ENCODE data around the gene CERS5.

Gene CERS5

DNA sequence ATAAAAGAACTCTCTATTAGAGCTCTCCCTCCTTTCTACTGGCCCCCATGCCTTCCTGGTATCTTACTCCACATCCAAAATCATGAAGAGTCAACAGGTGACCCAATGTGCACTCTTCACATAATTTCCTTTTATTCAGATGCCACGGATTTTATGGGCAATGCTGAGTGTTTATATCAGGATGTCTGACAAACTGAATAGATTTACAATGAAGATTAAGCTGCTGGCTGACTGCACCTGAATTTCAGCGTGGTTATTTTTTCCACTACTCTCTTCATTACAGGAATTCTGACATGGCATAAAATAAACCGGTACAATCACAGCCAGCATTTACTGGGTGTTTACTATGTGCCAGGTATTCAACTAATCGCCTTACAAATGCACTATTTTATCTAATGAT, 29.4 kb upstream of the CERS5 start:
- no peak overlapping the region for H3K4me3 ChIP-seq (ENCODE audit: low read depth, low read length)
- no peak for DNase-seq (ENCODE audit: low read depth)
- TF ChIP-seq CTCF (IDR thresholded peaks at IDR 0.05; ENCODE audit: low read depth, low read length, missing control alignments): no peak

GRCh38 chr12:50195832-50196231, 28.7 kb upstream of the CERS5 start:
- no peak for DNase-seq (ENCODE audit: low read depth)

GRCh38 chr12:50192908-50193307, 25.7 kb upstream of the CERS5 start:
- no peak for TF ChIP-seq CTCF (IDR thresholded peaks at IDR 0.05; ENCODE audit: low read depth, low read length, missing control alignments)
- DNase-seq (ENCODE audit: low read depth): no peak

More at GRCh38 chr12:50195832-50196231, 28.7 kb upstream of the CERS5 start:
- TF ChIP-seq CTCF (IDR thresholded peaks at IDR 0.05; ENCODE audit: low read depth, low read length, missing control alignments): no peak
- H3K4me3 ChIP-seq (ENCODE audit: low read depth, low read length): no peak overlapping the region

DNA sequence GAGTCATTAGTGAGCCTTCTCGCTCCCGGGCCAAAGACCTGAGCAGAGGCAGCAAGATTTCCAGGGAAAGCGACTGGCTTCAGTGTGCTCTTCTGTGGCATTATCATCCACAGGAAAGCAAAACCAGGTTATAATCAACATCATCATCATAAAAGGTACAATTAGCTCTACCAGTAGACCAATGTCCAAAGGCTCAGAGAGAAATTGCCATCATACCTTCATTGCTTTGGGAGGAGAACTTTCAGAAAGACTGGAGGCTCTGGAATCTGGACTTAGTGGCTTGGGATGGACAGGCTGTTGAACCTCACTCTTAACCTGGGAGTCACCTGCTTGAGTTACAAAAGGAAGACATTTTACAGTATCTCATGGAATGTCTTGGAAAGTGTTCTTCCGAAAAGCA, 25.1 kb upstream of the CERS5 start:
- no peak for DNase-seq (ENCODE audit: low read depth)
- TF ChIP-seq CTCF (IDR thresholded peaks at IDR 0.05; ENCODE audit: low read depth, low read length, missing control alignments): no peak
- no peak overlapping the region for H3K4me3 ChIP-seq (ENCODE audit: low read depth, low read length)

More at GRCh38 chr12:50192908-50193307, 25.7 kb upstream of the CERS5 start:
- H3K4me3 ChIP-seq (ENCODE audit: low read depth, low read length): no peak overlapping the region

DNA sequence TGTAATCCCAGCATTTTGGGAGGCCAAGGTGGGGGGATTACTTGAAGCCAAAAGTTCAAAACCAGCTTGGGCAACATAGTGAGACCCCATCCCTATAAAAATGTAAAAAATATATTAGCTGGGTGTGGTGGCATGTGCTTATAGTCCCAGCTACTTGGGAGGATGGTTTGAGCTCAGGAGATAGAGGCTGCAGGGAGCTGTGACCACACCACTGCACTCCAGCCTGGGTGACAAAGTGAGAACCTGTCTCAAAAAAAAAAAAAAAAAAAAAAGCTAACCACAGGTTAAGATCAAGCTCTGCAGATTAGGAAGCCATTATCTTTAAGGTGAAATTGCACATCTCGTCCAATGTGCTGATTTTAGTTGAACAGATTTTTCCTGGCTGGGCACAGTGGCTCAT, 23.7 kb upstream of the CERS5 start:
- H3K4me3 ChIP-seq (ENCODE audit: low read depth, low read length): no peak overlapping the region
- no peak for TF ChIP-seq CTCF (IDR thresholded peaks at IDR 0.05; ENCODE audit: low read depth, low read length, missing control alignments)
- DNase-seq (ENCODE audit: low read depth): no peak

- DNase-seq (ENCODE audit: low read depth): no peak
- TF ChIP-seq CTCF (IDR thresholded peaks at IDR 0.05; ENCODE audit: low read depth, low read length, missing control alignments): no peak
- H3K4me3 ChIP-seq (ENCODE audit: low read depth, low read length): no peak overlapping the region
Measured at GRCh38 chr12:50188875-50189575, 21.9 kb upstream of the CERS5 start.

DNA sequence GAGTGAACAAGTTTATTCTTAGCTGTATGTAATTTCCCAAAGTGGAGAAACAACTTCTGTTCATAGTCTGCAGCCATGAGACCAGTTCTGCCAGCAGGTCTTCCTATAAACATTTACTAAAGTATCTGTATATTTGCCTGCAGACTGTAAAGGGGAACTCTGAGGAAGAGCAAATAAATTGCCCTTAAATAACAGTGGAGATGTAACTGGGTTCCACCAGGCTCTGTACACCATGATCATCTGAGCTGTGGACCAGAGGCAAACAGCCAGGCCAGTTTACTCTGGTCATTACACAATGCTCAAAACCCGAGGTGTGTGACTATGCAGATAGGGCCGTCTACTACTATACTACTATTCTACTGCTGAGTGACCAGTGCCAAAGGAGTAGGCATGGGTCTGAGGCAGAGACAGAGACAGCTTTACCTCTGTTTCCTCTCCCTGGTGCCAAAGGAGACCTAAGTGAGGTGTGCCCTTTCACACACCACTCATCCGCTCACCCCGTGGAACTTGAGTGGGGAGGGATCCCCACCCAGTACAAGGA, 21.1 kb upstream of the CERS5 start:
- TF ChIP-seq CTCF (IDR thresholded peaks at IDR 0.05; ENCODE audit: low read depth, low read length, missing control alignments): no peak
- no peak overlapping the region for H3K4me3 ChIP-seq (ENCODE audit: low read depth, low read length)
- no peak for DNase-seq (ENCODE audit: low read depth)

All from GM12864 (cell line).